ENCODE data around the gene KANSL2. TPM values are rescaled to one million over a fixed set of nuclear protein-coding genes. Genes with fewer than 3 reads are reported as not detected.
"Not testable (repeated sequence)": the region's sequence is repeated elsewhere in the genome, so short reads cannot be mapped to it uniquely, and the experiment has no call there.

The KANSL2 gene
- total RNA-seq, 2 experiments from 2014 or later, result 142 to 144 TPM

DNA sequence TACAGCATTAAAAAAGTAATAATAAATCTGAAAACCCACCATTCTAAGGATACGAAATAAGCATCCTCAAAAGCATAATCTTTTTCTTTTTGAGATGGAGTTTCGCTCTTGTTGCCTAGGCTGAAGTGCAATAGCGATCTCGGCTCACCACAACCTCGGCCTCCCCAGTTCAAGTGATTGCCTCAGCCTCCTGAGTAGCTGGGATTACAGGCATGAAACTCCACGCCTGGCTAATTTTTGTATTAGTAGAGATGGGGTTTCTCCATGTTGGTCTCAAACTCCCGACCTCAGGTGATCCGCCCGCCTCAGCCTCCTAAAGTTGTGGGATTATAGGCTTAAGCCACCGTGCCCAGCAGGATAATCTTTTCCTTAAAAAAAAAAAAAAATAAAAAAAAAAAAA, 30.2 kb upstream of the KANSL2 start:
- Histone ChIP-seq H3K27me3 (ENCODE audit: control insufficient read depth in 1 of 2, insufficient read depth in 2 of 2, low read length in 2 of 2) (no peaks in the 10 kb centered on the region), H3K4me1 (ENCODE audit: insufficient read depth, low read length) (peaks cover 49% of the 10 kb centered on the region), H3K36me3 (ENCODE audit: insufficient read depth, low read length) (peaks cover 67% of the 10 kb centered on the region), H3K9me3 (ENCODE audit: control insufficient read depth in 1 of 2, insufficient read depth in 1 of 2, low read length in 2 of 2) (no peaks in the 10 kb centered on the region), H3K27ac (ENCODE audit: low read depth in 1 of 2, low read length in 2 of 2) (no peak overlapping the region), H3K4me3 (ENCODE audit: low read length) (no peak overlapping the region)
- ATAC-seq (ENCODE audit: poor library complexity), result no peak
- Mint-ChIP-seq H3K4me3 (no peak overlapping the region), H3K9me3 (no peaks in the 10 kb centered on the region), H3K27me3 (no peaks in the 10 kb centered on the region), H3K4me1 (ENCODE audit: low read depth) (peaks cover 63% of the 10 kb centered on the region), H3K36me3 (ENCODE audit: low read depth) (peaks cover 82% of the 10 kb centered on the region), H3K27ac (no peak overlapping the region)
- intact Hi-C loops (cut with DNase I, micrococcal nuclease), result no loop called here
- POLR2A ChIA-PET, result interaction anchor here (0.8 kb wide), 1 partner anchor 12 kb away, joined by 3 read pairs; no protein-coding TSS in a partner anchor
- DNase-seq, result no peak
- TF ChIP-seq CTCF (IDR thresholded peaks at IDR 0.05), result no peak
- CTCF ChIA-PET, result no interaction called here

GRCh38 chr12:48698822-48699221, 16.8 kb upstream of the KANSL2 start:
- H3K4me3 Mint-ChIP-seq; ATAC-seq (ENCODE audit: poor library complexity); H3K9me3 Mint-ChIP-seq; intact Hi-C loops (cut with DNase I, micrococcal nuclease); H3K9me3 ChIP-seq (ENCODE audit: control insufficient read depth in 1 of 2, insufficient read depth in 1 of 2, low read length in 2 of 2); H3K4me1 ChIP-seq (ENCODE audit: insufficient read depth, low read length); H3K4me3 ChIP-seq (ENCODE audit: low read length); H3K27me3 ChIP-seq (ENCODE audit: control insufficient read depth in 1 of 2, insufficient read depth in 2 of 2, low read length in 2 of 2); H3K27me3 Mint-ChIP-seq; H3K27ac ChIP-seq (ENCODE audit: low read depth in 1 of 2, low read length in 2 of 2); CTCF ChIA-PET; H3K27ac Mint-ChIP-seq; DNase-seq: not testable (repeated sequence)
- peaks cover 88% of the 10 kb centered on the region for H3K36me3 Mint-ChIP-seq (ENCODE audit: low read depth)
- POLR2A ChIA-PET, result interaction anchor here (0.7 kb wide), 1 partner anchor 380 kb away, joined by 3 read pairs; no protein-coding TSS in a partner anchor
- peaks cover 22% of the 10 kb centered on the region for H3K4me1 Mint-ChIP-seq (ENCODE audit: low read depth)
- peaks cover 74% of the 10 kb centered on the region for H3K36me3 ChIP-seq (ENCODE audit: insufficient read depth, low read length)

DNA sequence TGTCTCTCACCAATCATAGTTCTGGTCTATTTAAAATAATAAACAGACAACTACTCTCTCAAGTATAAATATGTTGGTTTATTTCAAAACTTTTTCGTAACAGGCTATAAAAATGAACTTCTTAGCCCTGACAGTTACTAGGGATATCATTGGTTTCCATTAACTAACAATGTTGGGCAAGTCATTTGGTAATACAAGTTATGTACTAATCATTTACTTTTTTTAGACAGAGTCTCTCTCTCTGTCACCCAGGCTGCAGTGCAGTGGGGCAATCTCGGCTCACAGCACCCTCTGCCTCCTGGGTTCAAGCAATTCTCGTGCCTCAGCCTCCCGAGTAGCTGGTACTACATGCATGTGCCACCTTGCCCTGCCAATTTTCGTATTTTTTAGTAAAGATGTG, 14.6 kb upstream of the KANSL2 start:
- Histone ChIP-seq H3K4me1 (ENCODE audit: insufficient read depth, low read length) (no peaks in the 10 kb centered on the region), H3K9me3 (ENCODE audit: control insufficient read depth in 1 of 2, insufficient read depth in 1 of 2, low read length in 2 of 2) (no peaks in the 10 kb centered on the region), H3K27me3 (ENCODE audit: control insufficient read depth in 1 of 2, insufficient read depth in 2 of 2, low read length in 2 of 2) (no peaks in the 10 kb centered on the region), H3K4me3 (ENCODE audit: low read length) (no peak overlapping the region), H3K36me3 (ENCODE audit: insufficient read depth, low read length) (peaks cover 76% of the 10 kb centered on the region), H3K27ac (ENCODE audit: low read depth in 1 of 2, low read length in 2 of 2) (no peak overlapping the region)
- POLR2A ChIA-PET, result interaction anchor here (0.6 to 1.8 kb wide), 3 partner anchors 14 to 20 kb away, joined by 3 to 8 read pairs (median 3); partner anchors contain the start of genes CCNT1 and KANSL2
- no peak for TF ChIP-seq CTCF (IDR thresholded peaks at IDR 0.05)
- intact Hi-C loops (cut with DNase I, micrococcal nuclease), result no loop called here
- H3K36me3 Mint-ChIP-seq (ENCODE audit: low read depth), result peaks cover 95% of the 10 kb centered on the region
- no peak for ATAC-seq (ENCODE audit: poor library complexity)
- H3K27ac Mint-ChIP-seq, result no peak overlapping the region
- no peaks in the 10 kb centered on the region for H3K27me3 Mint-ChIP-seq
- CTCF ChIA-PET, result no interaction called here
- no peak overlapping the region for H3K4me3 Mint-ChIP-seq
- no peaks in the 10 kb centered on the region for H3K9me3 Mint-ChIP-seq
- no peak for DNase-seq
- peaks cover 25% of the 10 kb centered on the region for H3K4me1 Mint-ChIP-seq (ENCODE audit: low read depth)

DNA sequence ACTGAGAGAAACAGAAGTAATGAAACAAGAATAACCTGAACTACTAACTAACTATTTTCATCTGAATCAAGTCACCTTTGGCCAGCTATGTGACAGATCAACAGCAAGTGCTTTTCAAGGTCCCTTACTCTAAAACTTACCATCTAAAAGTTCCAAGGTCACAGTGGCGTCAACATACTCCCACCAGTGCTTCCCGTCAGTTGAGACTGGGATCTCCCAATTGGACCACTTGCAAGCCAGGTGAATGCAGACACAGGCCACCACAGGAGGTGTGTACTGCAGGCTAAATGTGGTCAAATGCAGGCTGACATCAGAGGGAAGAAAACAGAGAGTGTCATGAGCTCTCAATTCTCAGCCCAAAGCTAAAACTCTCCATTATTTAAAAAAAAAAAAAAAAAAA, 13.8 kb upstream of the KANSL2 start:
- H3K4me3 Mint-ChIP-seq, result no peak overlapping the region
- no peaks in the 10 kb centered on the region for H3K27me3 Mint-ChIP-seq
- TF ChIP-seq CTCF (IDR thresholded peaks at IDR 0.05), result no peak
- CTCF ChIA-PET, result interaction anchor here (0.6 kb wide), 1 partner anchor 11 kb away, joined by 5 read pairs; no protein-coding TSS in a partner anchor
- POLR2A ChIA-PET, result interaction anchor here (0.6 to 1.8 kb wide), 2 partner anchors 14 to 20 kb away, joined by 3 to 8 read pairs; partner anchors contain the start of genes CCNT1 and KANSL2
- Histone ChIP-seq H3K36me3 (ENCODE audit: insufficient read depth, low read length) (peaks cover 76% of the 10 kb centered on the region), H3K27me3 (ENCODE audit: control insufficient read depth in 1 of 2, insufficient read depth in 2 of 2, low read length in 2 of 2) (no peaks in the 10 kb centered on the region), H3K4me1 (ENCODE audit: insufficient read depth, low read length) (no peaks in the 10 kb centered on the region), H3K4me3 (ENCODE audit: low read length) (no peak overlapping the region), H3K9me3 (ENCODE audit: control insufficient read depth in 1 of 2, insufficient read depth in 1 of 2, low read length in 2 of 2) (no peaks in the 10 kb centered on the region), H3K27ac (ENCODE audit: low read depth in 1 of 2, low read length in 2 of 2) (no peak overlapping the region)
- H3K4me1 Mint-ChIP-seq (ENCODE audit: low read depth), result peaks cover 27% of the 10 kb centered on the region
- intact Hi-C loops (cut with DNase I, micrococcal nuclease), result no loop called here
- DNase-seq (no peak), ATAC-seq (ENCODE audit: poor library complexity) (no peak)
- H3K27ac Mint-ChIP-seq, result no peak overlapping the region
- H3K9me3 Mint-ChIP-seq, result no peaks in the 10 kb centered on the region
- peaks cover 100% of the 10 kb centered on the region for H3K36me3 Mint-ChIP-seq (ENCODE audit: low read depth)

Measured in CD4-positive, alpha-beta T cell (primary cell).